ENCODE data around the gene PXN.

Gene PXN

DNA sequence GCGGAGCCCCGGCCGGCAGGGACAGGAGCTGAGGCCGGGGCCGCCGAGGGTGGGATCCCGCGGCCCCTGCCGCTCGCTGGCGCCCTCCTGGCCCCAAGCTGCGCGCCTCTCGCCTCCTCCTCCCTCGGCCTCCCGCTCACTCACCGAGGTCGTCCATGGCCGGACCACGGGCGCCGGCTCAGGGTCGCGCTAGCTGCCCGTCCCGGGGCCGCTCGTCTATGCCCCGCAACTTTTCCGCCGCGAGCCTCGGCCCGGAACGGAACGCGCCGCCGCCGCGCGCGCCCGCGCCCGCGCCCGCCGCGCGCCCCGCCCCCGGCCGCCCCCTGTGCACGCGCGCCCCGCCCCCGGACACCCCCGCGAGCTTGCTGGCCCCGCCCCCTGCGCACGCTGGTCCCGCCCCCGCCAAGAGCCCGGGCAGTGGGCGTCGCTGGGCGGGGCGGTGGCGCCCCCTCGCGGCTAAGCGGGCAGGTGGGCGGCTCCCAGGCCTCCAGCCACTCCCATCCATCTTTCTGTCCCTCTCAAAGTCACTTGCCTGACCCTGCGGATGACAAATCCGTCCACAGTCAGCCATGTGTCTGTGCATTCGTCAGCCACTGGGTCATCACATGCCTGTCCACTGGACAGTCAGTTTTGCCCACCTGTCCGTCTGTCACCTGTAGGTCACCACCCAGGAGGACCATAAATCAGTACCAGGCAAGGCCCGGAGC is at the start of gene PXN:
Gene PXN, minus strand, starts transcription at position 258 of the 707 bp plus-strand sequence. Its CDS starts 101 bp downstream, at position 157.
- Histone ChIP-seq H3K9me3 (ENCODE audit: low read length) (no peaks in the 10 kb centered on the region), H3K36me3 (ENCODE audit: insufficient read depth, low read length) (no peaks in the 10 kb centered on the region), H3K27ac (ENCODE audit: low read depth, low read length) (peak within 1 kb of the TSS; percentile 88), H3K27me3 (ENCODE audit: control insufficient read depth in 1 of 2, insufficient read depth in 2 of 2, low read length in 2 of 2) (no peaks in the 10 kb centered on the region), H3K4me3 (ENCODE audit: low read depth in 1 of 2, low read length in 2 of 2) (peak within 1 kb of the TSS; percentile 81 to 90), H3K4me1 (ENCODE audit: insufficient read depth, low read length) (peaks cover 44% of the 10 kb centered on the region), H3K9ac (ENCODE audit: low read length) (peak within 1 kb of the TSS; percentile 96)

DNA sequence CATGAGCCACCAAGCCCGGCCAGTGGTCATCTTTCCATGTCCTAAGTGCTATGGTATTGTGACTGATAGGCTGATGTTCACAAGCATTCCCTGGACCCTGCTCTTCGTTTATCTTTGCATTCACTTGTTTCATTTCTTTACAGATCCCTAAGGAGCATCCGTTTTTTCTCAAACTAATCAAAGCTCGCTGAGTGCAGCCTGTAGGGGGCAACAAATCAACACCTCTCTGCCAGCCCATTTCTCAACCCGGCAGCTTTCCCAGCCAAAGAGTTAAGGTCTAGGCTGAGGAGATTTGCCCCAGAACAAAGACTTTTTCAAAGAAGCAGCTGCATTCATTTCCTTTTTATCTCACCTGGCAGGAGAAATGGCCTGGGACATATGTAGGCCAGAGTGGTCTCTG is 48.7 kb upstream of the PXN start:
- H3K4me1 ChIP-seq (ENCODE audit: insufficient read depth, low read length) = peaks cover 7% of the 10 kb centered on the region
- H3K9ac ChIP-seq (ENCODE audit: low read length) = no peak overlapping the region

DNA sequence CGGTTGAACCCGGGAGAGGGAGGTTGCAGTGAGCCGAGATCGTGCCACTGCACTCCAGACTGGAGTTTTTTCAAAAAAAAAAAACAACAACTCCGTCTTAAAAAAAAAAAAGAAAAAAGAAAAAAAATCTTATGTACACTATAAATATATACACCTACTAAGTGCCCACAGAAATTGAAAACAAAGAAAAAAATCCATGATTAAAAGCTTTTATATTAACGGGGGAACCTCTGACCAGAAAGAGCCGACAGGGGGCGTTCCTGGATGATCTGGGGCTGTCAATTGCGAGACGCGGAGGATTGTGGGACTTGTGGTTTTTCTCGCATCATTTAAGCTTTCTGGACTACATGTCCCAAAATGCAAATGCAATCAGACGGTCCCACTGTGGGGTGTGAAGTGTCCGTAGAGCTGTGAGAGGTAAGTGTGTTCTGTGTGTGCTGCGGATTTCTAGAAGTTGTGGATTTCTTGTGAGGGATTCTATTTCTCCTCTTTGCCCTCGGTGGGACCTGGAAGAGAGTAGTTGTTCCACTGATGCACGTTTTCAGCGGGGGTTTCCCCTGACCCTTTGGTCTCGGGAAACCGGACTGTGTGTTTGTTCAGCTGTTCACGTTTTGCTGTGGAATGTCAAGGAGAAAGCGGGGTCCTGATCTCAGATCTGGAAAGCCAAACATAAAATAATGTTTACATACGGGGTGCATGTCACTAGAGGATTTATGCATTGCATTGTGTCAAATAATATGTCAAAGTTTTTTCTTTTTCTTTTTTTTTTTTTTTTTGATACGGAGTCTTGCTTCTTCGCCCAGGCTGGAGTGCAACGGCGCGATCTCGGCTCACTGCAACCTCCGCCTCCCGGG is 36.7 kb upstream of the PXN start, which contains the start of gene SIRT4:
Gene SIRT4, plus strand, starts transcription at position 360 of the 854 bp plus-strand sequence. CDS start 1,241 bp downstream, outside the sequence.
- Histone ChIP-seq H3K27me3 (ENCODE audit: control insufficient read depth in 1 of 2, insufficient read depth in 2 of 2, low read length in 2 of 2) (no peaks in the 10 kb centered on the region), H3K9me3 (ENCODE audit: low read length) (no peaks in the 10 kb centered on the region), H3K4me1 (ENCODE audit: insufficient read depth, low read length) (no peaks in the 10 kb centered on the region), H3K9ac (ENCODE audit: low read length) (peak within 1 kb of the TSS; percentile 58), H3K4me3 (ENCODE audit: low read depth in 1 of 2, low read length in 2 of 2) (peak within 1 kb of the TSS; percentile 53 to 93), H3K27ac (ENCODE audit: low read depth, low read length) (peak within 1 kb of the TSS; percentile 83), H3K36me3 (ENCODE audit: insufficient read depth, low read length) (peaks cover 6% of the 10 kb centered on the region)

More for the DNA sequence above, 48.7 kb upstream of the PXN start:
- no peak overlapping the region for H3K27ac ChIP-seq (ENCODE audit: low read depth, low read length)
- no peak overlapping the region for H3K4me3 ChIP-seq (ENCODE audit: low read depth in 1 of 2, low read length in 2 of 2)
- H3K36me3 ChIP-seq (ENCODE audit: insufficient read depth, low read length) = no peaks in the 10 kb centered on the region
- no peaks in the 10 kb centered on the region for H3K9me3 ChIP-seq (ENCODE audit: low read length)
- no peaks in the 10 kb centered on the region for H3K27me3 ChIP-seq (ENCODE audit: control insufficient read depth in 1 of 2, insufficient read depth in 2 of 2, low read length in 2 of 2)

DNA sequence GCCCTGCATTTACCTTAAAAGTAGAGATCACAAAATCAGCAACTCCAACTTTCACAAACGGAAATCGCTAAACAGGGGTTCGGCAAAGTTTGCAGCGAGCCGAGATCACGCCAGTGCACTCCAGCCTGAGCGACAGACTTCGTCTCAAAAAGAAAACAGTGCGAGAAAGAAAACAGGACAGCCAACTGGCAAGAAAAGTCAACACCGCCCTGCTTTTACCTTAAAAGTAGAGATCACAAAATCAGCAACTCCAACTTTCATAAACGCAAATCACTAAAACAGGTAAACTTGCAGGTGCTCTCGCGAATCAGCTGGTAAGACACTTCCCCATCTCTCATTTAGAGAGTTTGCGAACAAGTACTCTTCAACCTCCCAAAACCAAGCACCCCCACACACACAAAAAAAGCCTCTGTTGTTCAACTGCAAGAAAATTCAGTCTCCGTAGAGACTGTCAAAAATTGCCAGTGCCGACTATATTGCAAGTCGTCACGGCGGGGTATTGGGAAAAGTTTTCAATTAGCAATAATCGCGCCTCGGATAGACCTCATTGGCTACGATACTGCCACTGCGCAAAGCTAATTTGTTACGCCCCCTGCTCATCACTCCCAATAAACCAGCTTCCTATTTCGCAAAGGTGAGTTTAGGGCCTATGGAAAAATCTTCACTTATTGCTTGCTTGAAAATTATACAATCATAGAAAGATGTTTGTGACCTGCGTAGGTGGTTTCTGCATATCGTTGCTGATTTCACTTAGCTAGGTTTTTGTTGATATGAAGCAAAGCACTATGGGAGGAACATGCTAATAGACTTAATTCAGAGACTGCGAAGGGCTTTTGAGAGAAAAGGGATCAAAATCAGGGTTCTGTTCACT is 27.4 kb upstream of the PXN start, which contains the start of gene RNU4-1:
Gene RNU4-1, minus strand, starts transcription at position 577 of the 871 bp plus-strand sequence.
- Histone ChIP-seq H3K4me3 (ENCODE audit: low read depth in 1 of 2, low read length in 2 of 2) (peak within 1 kb of the TSS; percentile 17 to 77), H3K9me3 (ENCODE audit: low read length) (no peaks in the 10 kb centered on the region), H3K27me3 (ENCODE audit: control insufficient read depth in 1 of 2, insufficient read depth in 2 of 2, low read length in 2 of 2) (no peaks in the 10 kb centered on the region), H3K27ac (ENCODE audit: low read depth, low read length) (peak within 1 kb of the TSS; percentile 94), H3K9ac (ENCODE audit: low read length) (peak within 1 kb of the TSS; percentile 93), H3K4me1 (ENCODE audit: insufficient read depth, low read length) (no peaks in the 10 kb centered on the region), H3K36me3 (ENCODE audit: insufficient read depth, low read length) (no peaks in the 10 kb centered on the region)

DNA sequence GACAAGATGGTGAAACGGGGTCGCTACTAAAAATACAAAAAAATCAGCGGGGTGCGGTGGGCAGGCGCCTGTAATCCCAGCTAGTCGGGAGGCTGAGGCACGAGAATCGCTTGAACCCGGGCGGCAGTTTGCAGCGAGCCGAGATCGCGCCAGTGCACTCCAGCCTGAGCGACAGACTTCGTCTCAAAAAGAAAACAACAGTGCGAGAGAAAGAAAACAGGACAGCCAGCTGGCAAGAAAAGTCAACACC is 26.8 kb upstream of the PXN start:
- Histone ChIP-seq H3K9ac (ENCODE audit: low read length) (peak overlapping the region; percentile 93), H3K36me3 (ENCODE audit: insufficient read depth, low read length) (no peaks in the 10 kb centered on the region), H3K27me3 (ENCODE audit: control insufficient read depth in 1 of 2, insufficient read depth in 2 of 2, low read length in 2 of 2) (no peaks in the 10 kb centered on the region), H3K4me3 (ENCODE audit: low read depth in 1 of 2, low read length in 2 of 2) (peak overlapping the region; percentile 17 to 77), H3K4me1 (ENCODE audit: insufficient read depth, low read length) (no peaks in the 10 kb centered on the region), H3K27ac (ENCODE audit: low read depth, low read length) (peak overlapping the region; percentile 94), H3K9me3 (ENCODE audit: low read length) (no peaks in the 10 kb centered on the region)

DNA sequence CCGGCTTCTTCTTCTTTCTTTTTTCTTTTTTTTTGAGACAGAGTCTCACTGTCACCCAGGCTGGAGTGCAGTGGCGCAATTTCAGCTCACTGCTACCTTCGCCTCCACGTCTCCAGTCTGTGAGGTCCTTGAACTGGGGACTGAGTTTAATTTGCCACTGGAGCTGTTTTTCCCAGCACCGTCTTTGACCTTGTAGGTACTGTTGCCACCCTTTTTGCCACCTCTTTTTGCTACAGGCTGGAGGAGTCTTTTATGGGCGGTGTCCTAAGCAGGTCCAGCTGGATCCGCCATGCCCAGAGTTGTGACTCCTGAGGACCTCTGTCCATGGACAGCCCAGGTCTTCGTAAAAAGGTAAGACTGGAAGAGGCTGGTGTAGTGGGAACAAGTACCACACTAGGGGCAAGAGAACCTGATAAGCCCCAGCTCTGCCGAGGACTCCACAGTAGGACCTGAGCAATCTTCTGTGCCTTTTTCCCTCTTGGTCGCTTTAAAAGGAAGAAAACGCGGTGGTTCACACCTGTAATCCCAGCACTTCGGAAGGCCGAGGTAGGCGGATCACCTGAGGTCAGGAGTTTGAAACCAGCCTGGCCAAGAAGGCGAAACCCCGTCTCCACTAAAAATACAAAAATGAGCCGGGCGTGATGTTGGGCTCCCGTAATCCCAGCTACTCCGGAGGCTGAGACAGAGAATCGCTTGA is 25.2 kb upstream of the PXN start:
- Histone ChIP-seq H3K27ac (ENCODE audit: low read depth, low read length) (peak overlapping the region; percentile 94), H3K4me3 (ENCODE audit: low read depth in 1 of 2, low read length in 2 of 2) (peak overlapping the region in 1 of 2 donors; percentile 32), H3K9ac (ENCODE audit: low read length) (no peak overlapping the region), H3K36me3 (ENCODE audit: insufficient read depth, low read length) (no peaks in the 10 kb centered on the region), H3K4me1 (ENCODE audit: insufficient read depth, low read length) (no peaks in the 10 kb centered on the region), H3K9me3 (ENCODE audit: low read length) (no peaks in the 10 kb centered on the region), H3K27me3 (ENCODE audit: control insufficient read depth in 1 of 2, insufficient read depth in 2 of 2, low read length in 2 of 2) (no peaks in the 10 kb centered on the region)

DNA sequence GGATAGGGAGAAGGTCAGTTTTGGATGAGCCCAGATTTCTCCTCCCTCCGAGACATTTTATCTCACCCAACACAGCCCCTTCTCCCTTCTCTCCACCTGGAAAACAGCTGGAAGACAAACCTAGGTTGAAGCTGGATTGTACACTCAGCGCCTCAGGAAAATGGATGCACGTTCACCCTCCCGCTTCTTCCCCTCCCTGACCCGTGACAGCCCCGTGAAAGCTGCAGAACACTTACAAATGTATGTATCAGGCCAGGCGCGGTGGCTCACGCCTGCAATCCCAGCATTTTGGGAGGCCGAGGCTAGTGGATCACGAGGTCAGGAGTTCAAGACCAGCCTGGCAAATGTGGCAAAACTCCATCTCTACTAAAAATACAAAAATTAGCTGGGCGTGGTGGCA is 22.0 kb upstream of the PXN start:
- no peaks in the 10 kb centered on the region for H3K9me3 ChIP-seq (ENCODE audit: low read length)

DNA sequence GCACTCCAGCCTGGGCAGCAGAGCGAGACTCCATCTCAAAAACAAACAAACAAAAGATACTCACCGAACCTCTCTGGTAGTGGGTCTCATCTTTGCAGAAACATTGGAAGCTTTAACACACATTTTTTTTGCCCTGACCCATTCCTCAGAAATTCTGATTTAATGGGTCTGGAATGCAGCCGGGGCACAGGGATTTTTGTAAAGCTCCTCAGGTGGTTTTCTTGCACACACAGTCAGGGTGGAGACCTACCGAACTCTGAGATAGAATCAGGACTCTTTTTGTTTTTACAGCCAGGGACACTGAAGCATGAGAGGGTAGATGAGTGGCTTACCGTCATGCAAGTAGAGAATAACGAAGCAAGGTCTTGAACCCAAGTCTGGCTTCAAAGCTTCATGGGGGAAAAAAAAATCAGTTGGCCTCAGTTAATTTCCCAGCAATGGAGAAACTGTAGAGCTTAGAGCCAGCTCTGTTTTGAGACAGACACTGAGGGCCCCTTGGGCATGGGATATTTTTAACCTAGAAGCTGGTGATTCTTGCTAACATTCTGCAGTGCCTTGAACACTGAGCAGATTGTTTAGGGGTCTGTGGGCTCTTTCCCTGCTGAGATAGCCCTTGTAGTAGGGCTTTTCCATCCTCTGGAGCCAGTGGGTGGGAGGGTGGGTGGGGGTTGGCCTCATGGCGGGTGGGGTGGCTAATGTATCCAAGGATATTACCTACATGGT is 21.4 kb upstream of the PXN start:
- Histone ChIP-seq H3K27ac (ENCODE audit: low read depth, low read length) (no peak overlapping the region), H3K36me3 (ENCODE audit: insufficient read depth, low read length) (no peaks in the 10 kb centered on the region), H3K9me3 (ENCODE audit: low read length) (no peaks in the 10 kb centered on the region), H3K4me3 (ENCODE audit: low read depth in 1 of 2, low read length in 2 of 2) (no peak overlapping the region), H3K27me3 (ENCODE audit: control insufficient read depth in 1 of 2, insufficient read depth in 2 of 2, low read length in 2 of 2) (no peaks in the 10 kb centered on the region), H3K9ac (ENCODE audit: low read length) (no peak overlapping the region), H3K4me1 (ENCODE audit: insufficient read depth, low read length) (no peaks in the 10 kb centered on the region)

More for the DNA sequence above, 22.0 kb upstream of the PXN start:
- no peaks in the 10 kb centered on the region for H3K4me1 ChIP-seq (ENCODE audit: insufficient read depth, low read length)
- H3K36me3 ChIP-seq (ENCODE audit: insufficient read depth, low read length) = no peaks in the 10 kb centered on the region
- H3K4me3 ChIP-seq (ENCODE audit: low read depth in 1 of 2, low read length in 2 of 2) = no peak overlapping the region
- H3K27me3 ChIP-seq (ENCODE audit: control insufficient read depth in 1 of 2, insufficient read depth in 2 of 2, low read length in 2 of 2) = no peaks in the 10 kb centered on the region
- H3K9ac ChIP-seq (ENCODE audit: low read length) = no peak overlapping the region
- H3K27ac ChIP-seq (ENCODE audit: low read depth, low read length) = no peak overlapping the region

DNA sequence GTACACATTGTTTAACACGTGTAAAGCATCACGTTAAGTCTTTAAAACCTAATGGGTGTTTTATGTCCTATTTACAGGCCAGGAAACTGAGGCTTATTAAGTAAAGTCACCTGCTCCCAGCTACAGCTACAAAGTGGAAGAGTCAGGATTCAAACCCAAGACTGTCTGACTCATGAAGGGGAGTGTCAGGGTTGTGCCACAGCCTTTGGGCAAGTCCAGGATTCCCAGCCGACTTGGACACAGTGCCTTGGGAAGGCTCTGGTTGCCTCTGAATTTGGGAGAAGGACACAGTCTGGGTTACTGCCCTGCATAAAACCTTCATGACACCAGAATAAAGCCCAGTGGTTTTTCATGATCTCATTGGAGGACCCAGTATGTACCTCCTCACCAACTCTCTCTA is 18.9 kb upstream of the PXN start:
- H3K36me3 ChIP-seq (ENCODE audit: insufficient read depth, low read length) = no peaks in the 10 kb centered on the region
- H3K9ac ChIP-seq (ENCODE audit: low read length) = no peak overlapping the region
- no peaks in the 10 kb centered on the region for H3K9me3 ChIP-seq (ENCODE audit: low read length)
- no peaks in the 10 kb centered on the region for H3K4me1 ChIP-seq (ENCODE audit: insufficient read depth, low read length)
- no peaks in the 10 kb centered on the region for H3K27me3 ChIP-seq (ENCODE audit: control insufficient read depth in 1 of 2, insufficient read depth in 2 of 2, low read length in 2 of 2)
- H3K27ac ChIP-seq (ENCODE audit: low read depth, low read length) = no peak overlapping the region
- H3K4me3 ChIP-seq (ENCODE audit: low read depth in 1 of 2, low read length in 2 of 2) = no peak overlapping the region

DNA sequence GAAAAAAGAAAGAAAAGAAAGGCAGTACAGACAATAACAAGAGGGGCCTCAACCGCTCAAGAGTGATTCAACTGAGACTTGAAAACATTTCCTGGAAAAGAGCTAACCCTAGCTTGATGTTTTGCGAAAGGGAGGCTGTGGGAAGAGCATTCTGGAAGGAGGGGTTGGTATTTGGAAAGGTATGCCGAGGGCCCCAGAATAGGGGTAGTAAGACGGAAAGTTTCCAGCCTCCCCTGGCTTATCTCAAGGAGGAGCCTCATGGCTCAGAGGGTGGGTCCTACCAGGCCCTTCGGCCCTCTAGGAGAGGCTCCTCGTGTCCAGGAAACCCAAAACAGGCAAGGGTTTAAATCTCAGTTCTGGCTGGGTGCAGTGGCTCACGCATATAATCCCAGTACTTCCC is 17.8 kb upstream of the PXN start:
- Histone ChIP-seq H3K9ac (ENCODE audit: low read length) (no peak overlapping the region), H3K27me3 (ENCODE audit: control insufficient read depth in 1 of 2, insufficient read depth in 2 of 2, low read length in 2 of 2) (no peaks in the 10 kb centered on the region), H3K4me1 (ENCODE audit: insufficient read depth, low read length) (no peaks in the 10 kb centered on the region), H3K9me3 (ENCODE audit: low read length) (no peaks in the 10 kb centered on the region), H3K36me3 (ENCODE audit: insufficient read depth, low read length) (no peaks in the 10 kb centered on the region), H3K4me3 (ENCODE audit: low read depth in 1 of 2, low read length in 2 of 2) (no peak overlapping the region), H3K27ac (ENCODE audit: low read depth, low read length) (no peak overlapping the region)
